A549 treated with Hydrocortisone at 1 μM for 4 hours (cell line): Measurements from ENCODE around the gene LRRC15. TPM values are rescaled to one million over a fixed set of nuclear protein-coding genes. Genes with fewer than 3 reads are reported as not detected.

Experiments
- total RNA-seq: library from RNA; stranded (reverse); fragments of 200-300 nt; extraction: Qiagen RNA extraction; gene quantifications from 5 replicates; pipeline ENCODE4 v1.2.3, GENCODE V29; 2022

Gene LRRC15
- total RNA-seq = 0.09 to 0.21 TPM (median 0.18 TPM) in 5 replicates

DNA sequence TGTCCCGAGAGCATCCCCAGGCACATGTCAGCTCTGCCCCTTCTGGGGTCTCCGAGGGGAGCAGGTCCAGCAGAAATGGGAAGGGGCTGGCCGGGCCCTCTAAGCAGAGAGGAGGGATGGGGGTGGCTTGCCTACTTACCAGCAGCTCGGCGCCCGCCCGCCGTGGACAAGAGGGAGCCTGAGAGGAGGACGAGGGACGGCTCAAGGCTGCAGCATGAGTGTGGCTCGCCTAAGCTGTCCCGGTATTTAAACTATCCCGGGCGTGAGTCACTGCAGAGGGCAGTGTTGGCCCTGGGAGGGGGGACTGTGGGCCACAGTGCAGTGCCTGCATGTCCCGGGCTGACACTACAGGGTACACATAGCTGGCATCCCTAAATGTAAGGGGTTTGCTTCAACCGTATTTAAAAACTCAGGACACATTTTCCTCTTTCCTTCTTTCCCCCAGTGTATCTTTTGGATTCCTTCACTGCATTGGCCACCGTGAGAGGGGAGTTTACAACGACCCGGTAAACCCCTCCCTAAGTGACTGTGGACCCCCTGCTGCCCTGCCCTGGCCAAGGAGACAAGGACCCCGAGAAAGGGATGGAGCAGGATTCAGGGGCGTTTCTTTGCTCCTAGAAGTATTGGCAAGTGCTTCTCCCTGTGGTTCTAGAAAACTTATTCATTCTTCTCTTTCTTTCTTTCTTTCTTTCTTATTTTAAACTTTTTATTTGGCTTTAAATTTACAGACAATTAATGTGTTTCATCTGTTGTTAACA, at the start of gene LRRC15:
LRRC15 (minus strand) TSS at position 222 of the 758 bp plus-strand sequence. CDS start 8,700 bp downstream, outside the sequence.

GRCh38 chr3:194399166-194399565, 29.6 kb upstream of the LRRC15 start, which contains the start of gene GP5:
GP5 (minus strand) TSS chr3:194399266; CDS start chr3:194398282, 984 bp downstream.

DNA sequence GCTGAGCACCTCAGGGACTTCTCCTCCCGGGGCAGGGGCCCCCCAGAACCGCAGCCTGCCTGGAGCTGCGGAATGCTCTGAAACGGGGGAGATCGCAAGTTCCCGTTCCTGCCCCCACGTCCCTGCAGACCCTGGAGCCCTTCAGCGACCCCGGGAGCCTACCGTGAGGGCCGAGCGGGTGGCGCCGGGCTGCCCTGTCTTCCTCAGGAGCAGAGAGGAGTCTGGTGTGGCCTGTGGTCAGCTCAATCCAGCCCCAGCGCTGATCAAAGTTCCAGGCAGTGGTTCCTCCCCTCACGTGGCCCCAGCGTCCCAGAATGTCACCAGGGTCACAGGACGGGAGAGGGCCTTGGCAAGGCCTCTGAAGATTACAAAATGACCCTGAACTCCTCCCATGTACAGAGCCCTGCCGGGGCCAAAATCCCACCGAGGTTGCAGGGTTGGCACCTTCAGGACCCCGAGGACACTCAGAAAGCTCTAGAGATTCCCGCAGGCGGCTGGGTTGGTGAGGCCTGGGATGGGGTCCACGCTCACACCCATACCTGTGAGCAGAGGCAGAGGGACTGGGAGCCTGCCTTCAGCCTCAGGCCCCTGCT, 18.4 kb downstream of the LRRC15 start, which contains the start of gene CPN2:
CPN2 (minus strand) TSS at position 249 of the 593 bp plus-strand sequence. CDS start 8,626 bp downstream, outside the sequence.

Other genes starting within 250 kb of the LRRC15 start
- gene HES1, start 233.6 kb downstream of the LRRC15 start, total RNA-seq = 8.7 to 14.2 TPM (median 11.5 TPM) in 5 replicates
- not detected in 5 replicates for gene CPN2, start 18.4 kb downstream of the LRRC15 start, total RNA-seq
- not detected in 5 replicates for gene GP5, start 29.5 kb upstream of the LRRC15 start, total RNA-seq
- gene ATP13A3, start 117.3 kb upstream of the LRRC15 start, total RNA-seq = 21.7 to 41.0 TPM (median 29.2 TPM) in 5 replicates